Measurements from ENCODE around the gene PLEKHJ1. TPM values are rescaled to one million over a fixed set of nuclear protein-coding genes. Genes with fewer than 3 reads are reported as not detected.
"Not testable (repeated sequence)": the region's sequence is repeated elsewhere in the genome, so short reads cannot be mapped to it uniquely, and the experiment has no call there.

The PLEKHJ1 gene
- total RNA-seq, 1 experiment from 2014 or later, result 94.8 TPM

DNA sequence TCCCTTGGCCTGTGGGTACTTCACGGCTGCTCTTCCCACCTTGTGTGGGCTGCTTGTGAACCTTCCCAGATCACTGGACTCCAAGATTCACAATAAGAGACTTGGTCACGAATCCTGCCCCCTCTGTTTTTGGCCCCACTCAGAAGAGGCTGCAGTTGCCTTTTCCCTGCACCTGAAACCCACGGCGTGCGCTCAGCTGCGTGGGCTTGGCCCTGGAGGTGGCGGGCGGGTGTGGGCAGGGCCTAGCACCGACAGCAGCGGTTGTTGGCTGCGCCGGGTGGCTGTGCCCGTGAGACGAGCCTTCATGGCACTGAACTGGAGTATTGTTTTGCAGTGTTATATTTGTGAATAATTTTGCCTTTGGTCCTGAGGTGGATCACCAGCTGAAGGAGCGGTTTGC lies 33.8 kb downstream of the PLEKHJ1 start:
- Histone ChIP-seq H3K9me3 (ENCODE audit: low read length) (no peaks in the 10 kb centered on the region), H3K4me2 (ENCODE audit: low read length) (no peak overlapping the region), H3K27me3 (ENCODE audit: low read length) (no peaks in the 10 kb centered on the region), H4K20me1 (ENCODE audit: low read length) (no peaks in the 10 kb centered on the region), H3K27ac (ENCODE audit: low read length) (no peak overlapping the region), H3K4me3 (ENCODE audit: low read length) (no peak overlapping the region), H3K9ac (ENCODE audit: low read length) (no peak overlapping the region), H3K79me2 (ENCODE audit: low read length) (peaks cover 16% of the 10 kb centered on the region; the same call in 1 of the 2 replicates), H3F3A (ENCODE audit: low read length, unreplicated experiment) (no peaks in the 10 kb centered on the region), H3K4me1 (ENCODE audit: insufficient read depth, low read length) (no peaks in the 10 kb centered on the region), H2AFZ (ENCODE audit: low read length) (no peak overlapping the region), H3K36me3 (ENCODE audit: low read depth, low read length) (no peaks in the 10 kb centered on the region), H3K9me2 (replicated peaks; ENCODE audit: low read length) (no peaks in the 10 kb centered on the region)
- intact Hi-C loops (cut with micrococcal nuclease), result no loop called here
- POLR2A ChIA-PET (ENCODE audit: unreplicated experiment), result no interaction called here
- TF ChIP-seq EZH2phosphoT487 (IDR thresholded peaks at IDR 0.05; ENCODE audit: borderline replicate concordance, low read length), result no peak
- TF ChIP-seq CTCF (conservative IDR thresholded peaks at IDR 0.05; ENCODE audit: low read depth, low read length), result no peak
- no peak for TF ChIP-seq EZH2 (IDR thresholded peaks at IDR 0.05; ENCODE audit: low read length, unreplicated experiment)
- ATAC-seq (no peak), DNase-seq (no peak)
- CTCF ChIA-PET, result interaction anchor here (1.3 kb wide), 1 partner anchor 46 kb away, joined by 4 read pairs; no protein-coding TSS in a partner anchor
- no TSS peak for BruUV-seq (replicated peaks)

DNA sequence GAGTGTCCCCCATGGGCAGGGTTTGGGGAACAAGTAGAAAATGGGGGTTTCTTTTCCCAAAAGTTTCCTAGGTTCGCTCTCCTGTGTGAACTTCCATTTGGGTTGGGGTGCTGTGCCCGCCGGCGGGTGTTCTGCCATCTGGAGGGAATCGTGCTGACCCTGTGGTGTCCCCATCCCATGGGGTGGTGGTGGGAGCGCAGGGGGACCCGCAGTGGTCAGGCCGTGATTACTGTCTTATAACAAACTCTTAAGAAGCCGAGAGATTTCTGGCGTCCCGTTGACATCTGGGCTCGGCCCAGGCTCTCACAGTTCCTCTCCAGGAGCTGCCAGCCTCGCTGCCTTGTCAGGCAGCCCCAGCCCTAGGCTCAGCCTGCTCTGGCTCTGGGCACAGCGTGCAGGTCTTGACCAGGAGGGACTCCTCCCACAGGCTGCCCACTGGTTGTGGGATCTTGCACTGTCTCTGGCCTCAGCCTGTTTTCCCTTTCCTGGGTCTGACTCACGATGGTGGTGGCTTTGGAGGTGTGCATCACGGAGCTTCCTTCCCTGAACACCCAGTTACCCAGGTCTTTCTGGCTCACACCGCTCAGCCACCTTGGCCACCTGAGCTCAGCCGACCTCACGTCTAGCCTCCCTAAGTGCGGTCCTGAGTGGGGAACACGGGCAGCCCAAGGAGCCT lies 34.5 kb downstream of the PLEKHJ1 start:
- no TSS peak for BruUV-seq (replicated peaks)
- TF ChIP-seq CTCF (conservative IDR thresholded peaks at IDR 0.05; ENCODE audit: low read depth, low read length) (no peak), EZH2 (IDR thresholded peaks at IDR 0.05; ENCODE audit: low read length, unreplicated experiment) (no peak), EZH2phosphoT487 (IDR thresholded peaks at IDR 0.05; ENCODE audit: borderline replicate concordance, low read length) (no peak)
- CTCF ChIA-PET, result interaction anchor here (1.3 kb wide), 1 partner anchor 45 kb away, joined by 4 read pairs; no protein-coding TSS in a partner anchor
- no peak for DNase-seq
- H3K4me3 ChIP-seq (ENCODE audit: low read length), result no peak overlapping the region
- peaks cover 23% of the 10 kb centered on the region; the same call in 1 of the 2 replicates for H3K79me2 ChIP-seq (ENCODE audit: low read length)
- H3K4me1 ChIP-seq (ENCODE audit: insufficient read depth, low read length), result no peaks in the 10 kb centered on the region
- no peaks in the 10 kb centered on the region for H3K9me2 ChIP-seq (replicated peaks; ENCODE audit: low read length)
- no peak overlapping the region for H3K9ac ChIP-seq (ENCODE audit: low read length)
- no peak overlapping the region for H3K4me2 ChIP-seq (ENCODE audit: low read length)
- H4K20me1 ChIP-seq (ENCODE audit: low read length), result no peaks in the 10 kb centered on the region
- H3F3A ChIP-seq (ENCODE audit: low read length, unreplicated experiment), result no peaks in the 10 kb centered on the region
- H2AFZ ChIP-seq (ENCODE audit: low read length), result no peak overlapping the region
- no peaks in the 10 kb centered on the region for H3K9me3 ChIP-seq (ENCODE audit: low read length)
- H3K36me3 ChIP-seq (ENCODE audit: low read depth, low read length), result no peaks in the 10 kb centered on the region
- intact Hi-C loops (cut with micrococcal nuclease), result no loop called here
- H3K27ac ChIP-seq (ENCODE audit: low read length), result no peak overlapping the region
- POLR2A ChIA-PET (ENCODE audit: unreplicated experiment), result interaction anchor here (0.6 kb wide), 1 partner anchor 37 kb away, joined by 4 read pairs; no protein-coding TSS in a partner anchor
- ATAC-seq, result no peak
- H3K27me3 ChIP-seq (ENCODE audit: low read length), result no peaks in the 10 kb centered on the region

- H2AFZ ChIP-seq (ENCODE audit: low read length), result not testable (repeated sequence)
These were observed 35.4 kb downstream of the PLEKHJ1 start for GRCh38 chr19:2200624-2201294.

More at GRCh38 chr19:2200624-2201294, 35.4 kb downstream of the PLEKHJ1 start:
- H3K36me3 ChIP-seq (ENCODE audit: low read depth, low read length); H4K20me1 ChIP-seq (ENCODE audit: low read length); H3K9ac ChIP-seq (ENCODE audit: low read length); H3K27ac ChIP-seq (ENCODE audit: low read length); ATAC-seq; POLR2A ChIA-PET (ENCODE audit: unreplicated experiment); H3K4me3 ChIP-seq (ENCODE audit: low read length); intact Hi-C loops (cut with micrococcal nuclease); DNase-seq; H3K4me2 ChIP-seq (ENCODE audit: low read length); H3K27me3 ChIP-seq (ENCODE audit: low read length); H3K9me2 ChIP-seq (replicated peaks; ENCODE audit: low read length); CTCF ChIA-PET; H3K4me1 ChIP-seq (ENCODE audit: insufficient read depth, low read length); H3F3A ChIP-seq (ENCODE audit: low read length, unreplicated experiment); BruUV-seq (replicated peaks); H3K9me3 ChIP-seq (ENCODE audit: low read length): not testable (repeated sequence)
- H3K79me2 ChIP-seq (ENCODE audit: low read length), result peaks cover 25% of the 10 kb centered on the region; the same call in 1 of the 2 replicates
